ENCODE measurements around the gene GTF2H2.
"Not testable (repeated sequence)": the region's sequence is repeated elsewhere in the genome, so short reads cannot be mapped to it uniquely, and the experiment has no call there.

The GTF2H2 gene

DNA sequence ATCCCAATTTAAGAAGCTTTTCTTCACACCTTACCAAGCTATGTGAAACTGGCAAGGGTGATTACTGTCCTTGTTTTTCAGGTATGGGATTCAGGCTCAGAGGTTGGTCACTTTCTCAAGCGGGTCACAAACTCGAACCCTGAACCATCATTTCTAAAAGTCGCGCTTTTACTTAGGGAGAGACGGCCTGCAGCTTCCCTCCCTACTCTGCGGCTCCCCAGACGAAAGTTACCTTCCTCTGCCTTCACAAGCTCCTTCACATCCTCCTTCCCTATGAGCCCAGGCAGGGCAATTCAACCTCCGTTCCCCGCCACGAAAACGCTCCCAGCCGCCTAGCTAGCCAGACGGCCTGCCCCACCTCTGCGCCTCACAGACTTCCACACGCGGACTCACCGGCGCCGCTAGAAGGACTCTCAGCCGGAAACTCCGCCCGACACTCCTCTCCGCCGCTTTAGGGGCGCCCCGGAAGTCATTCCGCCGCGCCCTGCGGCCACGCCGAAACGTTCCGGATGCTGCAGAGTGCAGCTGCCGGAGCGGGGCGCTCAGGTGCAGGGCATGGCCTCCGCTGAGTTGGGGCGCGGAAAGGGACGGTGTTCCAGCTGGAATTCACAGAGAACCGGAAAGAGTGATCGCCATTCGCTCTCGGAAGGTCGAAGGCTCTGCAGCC, at the start of gene GTF2H2:
GTF2H2 (minus strand) TSS at position 415 of the 667 bp plus-strand sequence. CDS start 4,913 bp downstream, outside the sequence.
- DNase-seq (ENCODE audit: low read depth in 2 of 2), result not testable (repeated sequence)

DNA sequence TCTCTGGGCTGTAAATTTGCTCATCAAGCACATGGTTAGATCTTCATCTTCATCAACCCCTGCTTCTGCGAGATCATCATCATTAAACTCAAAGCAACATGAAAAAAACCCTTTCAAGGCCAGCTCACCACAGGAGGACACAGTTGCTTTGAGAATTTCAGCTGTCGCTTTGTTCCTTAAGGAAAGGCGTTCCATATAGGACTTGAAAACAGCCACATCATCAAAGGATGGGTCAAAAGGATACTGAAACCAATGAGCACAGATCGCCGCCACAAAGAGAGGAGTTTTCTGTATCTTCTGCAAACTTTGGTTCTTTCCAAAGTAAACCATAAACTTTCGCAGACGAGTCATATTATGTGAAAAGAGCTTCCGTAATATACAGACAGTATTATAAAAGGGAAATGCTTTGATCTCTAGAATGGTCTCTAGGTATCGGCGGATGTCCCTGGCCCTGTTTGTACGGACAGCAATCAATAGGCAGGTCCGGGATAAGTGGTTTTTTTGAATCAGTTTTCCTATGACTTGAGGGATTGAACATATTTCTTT, 42.3 kb upstream of the GTF2H2 start:
- DNase-seq (ENCODE audit: low read depth in 2 of 2), result not testable (repeated sequence)

DNA sequence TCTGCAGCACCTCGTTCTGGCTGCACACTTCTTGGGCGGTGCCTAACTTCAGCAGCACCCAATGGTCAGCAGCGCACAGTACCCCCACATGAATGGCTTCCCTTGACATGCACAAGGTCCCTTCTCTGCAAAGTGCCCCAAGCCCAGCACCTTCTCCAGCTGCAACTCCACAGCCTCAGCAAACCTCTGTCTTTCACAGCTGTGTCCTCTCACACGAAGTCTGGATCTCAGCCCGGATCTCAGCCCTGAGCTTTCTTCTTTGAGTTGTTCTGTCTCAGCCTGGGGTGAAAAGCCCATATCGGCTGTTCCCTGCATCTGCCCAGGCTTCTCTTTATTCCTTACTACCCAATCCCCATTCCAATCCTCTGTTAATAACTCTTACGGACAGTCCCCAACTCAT, 32.5 kb upstream of the GTF2H2 start:
- DNase-seq (ENCODE audit: low read depth in 2 of 2), result not testable (repeated sequence)

DNA sequence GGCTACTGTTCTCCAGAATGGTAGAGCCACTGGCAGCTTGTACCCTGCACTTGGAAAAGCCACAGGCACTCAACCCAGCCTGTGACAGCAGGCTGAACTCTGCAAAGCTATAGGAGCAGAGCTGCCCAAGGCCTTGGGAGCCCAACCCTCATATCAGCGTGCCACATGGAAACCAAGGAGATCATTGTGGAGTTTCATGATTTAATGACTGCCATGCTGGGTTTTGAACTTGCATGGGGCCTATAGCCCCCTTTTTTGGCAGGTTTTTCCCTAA, 30.4 kb upstream of the GTF2H2 start:
- not testable (repeated sequence) for DNase-seq (ENCODE audit: low read depth in 2 of 2)

- not testable (repeated sequence) for DNase-seq (ENCODE audit: low read depth in 2 of 2)
Observed at GRCh38 chr5:71097173-71097929, 29.9 kb upstream of the GTF2H2 start.

GRCh38 chr5:71089773-71090172, 22.3 kb upstream of the GTF2H2 start:
- not testable (repeated sequence) for DNase-seq (ENCODE audit: low read depth in 2 of 2)

DNA sequence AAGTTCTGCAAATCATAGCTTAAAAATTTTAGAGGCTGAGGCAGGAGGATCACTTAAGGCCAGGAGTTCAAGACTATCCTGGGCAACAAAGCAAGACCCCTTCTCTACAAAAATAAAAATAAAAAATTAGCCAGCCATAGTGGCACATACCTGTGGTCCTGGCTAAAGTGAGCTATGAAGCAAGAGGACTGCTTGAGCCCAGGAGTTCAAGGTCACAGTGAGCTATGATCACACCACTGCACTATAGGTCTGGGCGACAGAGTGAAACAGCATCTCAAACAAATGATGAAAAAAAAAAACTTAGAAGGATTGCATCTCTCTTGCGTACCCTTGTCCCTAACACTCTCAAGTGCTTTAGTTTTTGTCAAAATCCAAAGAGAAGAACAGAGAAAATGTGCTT, 21.3 kb upstream of the GTF2H2 start:
- not testable (repeated sequence) for DNase-seq (ENCODE audit: low read depth in 2 of 2)

GRCh38 chr5:71086145-71086544, 18.7 kb upstream of the GTF2H2 start:
- not testable (repeated sequence) for DNase-seq (ENCODE audit: low read depth in 2 of 2)

- DNase-seq (ENCODE audit: low read depth in 2 of 2), result not testable (repeated sequence)
Observed at GRCh38 chr5:71084280-71085063, 17.0 kb upstream of the GTF2H2 start.

- DNase-seq (ENCODE audit: low read depth in 2 of 2), result not testable (repeated sequence)
Observed at GRCh38 chr5:71082898-71083297, 15.4 kb upstream of the GTF2H2 start.

DNA sequence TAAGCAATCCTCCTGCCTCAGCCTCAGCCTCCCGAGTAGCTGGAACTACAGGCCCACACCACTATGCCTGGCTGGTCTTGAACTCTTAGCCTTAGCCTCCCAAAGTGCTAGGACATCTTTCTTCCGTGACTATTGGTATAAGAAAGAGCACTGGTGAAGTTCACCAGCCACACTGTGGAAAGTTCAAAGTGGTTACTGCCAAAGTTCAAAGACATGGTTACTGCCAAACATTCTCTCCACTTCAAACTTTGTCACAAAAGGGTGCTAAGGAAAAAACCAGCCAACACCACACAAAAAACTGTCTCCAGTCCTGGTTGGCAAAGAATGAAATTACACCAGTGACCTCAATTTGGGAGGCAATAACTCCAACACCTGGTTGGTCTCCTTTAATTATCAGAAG, 14.9 kb upstream of the GTF2H2 start:
- not testable (repeated sequence) for DNase-seq (ENCODE audit: low read depth in 2 of 2)

DNA sequence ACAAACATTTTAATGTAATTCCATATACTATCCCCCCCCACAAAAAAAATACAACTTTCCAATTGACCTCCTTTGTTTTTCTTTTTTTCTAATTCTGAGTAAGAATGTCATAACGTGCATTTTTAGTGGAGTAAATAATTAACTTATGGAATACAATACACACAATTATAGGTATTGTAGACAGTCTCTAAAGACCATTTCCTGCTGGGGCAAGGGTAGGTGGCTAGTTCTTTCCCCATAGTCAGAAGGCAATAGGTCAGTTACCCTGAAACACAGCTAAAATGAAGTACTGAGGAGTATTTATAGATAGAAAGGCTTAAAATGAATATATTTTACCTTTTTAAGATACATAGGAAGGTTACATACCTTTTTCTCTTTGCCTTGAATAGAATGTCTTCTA, 6.2 kb downstream of the GTF2H2 start:
- not testable (repeated sequence) for DNase-seq (ENCODE audit: low read depth in 2 of 2)

- not testable (repeated sequence) for DNase-seq (ENCODE audit: low read depth in 2 of 2)
Observed at GRCh38 chr5:71059426-71059825, 8.1 kb downstream of the GTF2H2 start.

- DNase-seq (ENCODE audit: low read depth in 2 of 2), result not testable (repeated sequence)
Observed at GRCh38 chr5:71044808-71045207, 22.7 kb downstream of the GTF2H2 start.

GRCh38 chr5:71044128-71044527, 23.3 kb downstream of the GTF2H2 start:
- DNase-seq (ENCODE audit: low read depth in 2 of 2), result not testable (repeated sequence)

DNA sequence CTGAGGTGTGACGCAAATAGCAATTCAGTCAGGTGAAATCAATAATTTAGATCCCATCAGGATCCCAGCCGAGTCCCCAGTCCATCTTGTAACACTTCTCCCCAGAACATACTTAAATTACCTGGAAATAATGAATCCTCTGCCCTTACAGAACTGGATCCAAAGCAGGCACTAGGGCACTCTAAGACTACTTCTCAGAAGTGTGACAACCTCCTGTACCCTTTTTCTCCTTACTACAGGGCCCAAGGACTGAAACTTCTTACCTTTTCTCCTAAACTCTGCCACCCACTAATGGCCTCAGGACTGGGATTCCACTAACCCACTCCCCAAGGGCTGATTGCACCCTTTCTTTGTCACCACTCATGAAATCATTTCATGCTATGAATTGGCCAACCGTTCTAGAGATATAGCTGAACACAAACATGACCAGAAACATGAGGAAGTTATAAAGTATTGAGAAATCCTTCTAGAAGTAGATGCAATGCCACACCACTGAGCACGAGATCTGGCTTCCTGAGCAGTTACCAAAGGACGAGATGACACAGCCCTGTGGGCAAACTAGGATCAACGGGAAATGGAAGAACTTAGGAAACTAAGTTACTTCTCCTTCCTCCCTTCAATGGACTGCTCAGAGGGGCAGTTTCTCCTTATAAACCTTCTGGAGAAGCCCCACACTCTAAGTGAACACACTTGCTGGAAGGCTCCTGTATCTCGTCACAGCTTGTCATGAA, 36.3 kb downstream of the GTF2H2 start:
- DNase-seq (ENCODE audit: low read depth in 2 of 2), result not testable (repeated sequence)

GRCh38 chr5:71025289-71025953, 42.1 kb downstream of the GTF2H2 start, which contains the start of gene NAIP:
Gene NAIP (minus strand): TSS chr5:71025339. CDS start chr5:71012915, 12,424 bp downstream.
- not testable (repeated sequence) for DNase-seq (ENCODE audit: low read depth in 2 of 2)

- not testable (repeated sequence) for DNase-seq (ENCODE audit: low read depth in 2 of 2)
Observed at GRCh38 chr5:71020643-71021042, 46.8 kb downstream of the GTF2H2 start.

DNA sequence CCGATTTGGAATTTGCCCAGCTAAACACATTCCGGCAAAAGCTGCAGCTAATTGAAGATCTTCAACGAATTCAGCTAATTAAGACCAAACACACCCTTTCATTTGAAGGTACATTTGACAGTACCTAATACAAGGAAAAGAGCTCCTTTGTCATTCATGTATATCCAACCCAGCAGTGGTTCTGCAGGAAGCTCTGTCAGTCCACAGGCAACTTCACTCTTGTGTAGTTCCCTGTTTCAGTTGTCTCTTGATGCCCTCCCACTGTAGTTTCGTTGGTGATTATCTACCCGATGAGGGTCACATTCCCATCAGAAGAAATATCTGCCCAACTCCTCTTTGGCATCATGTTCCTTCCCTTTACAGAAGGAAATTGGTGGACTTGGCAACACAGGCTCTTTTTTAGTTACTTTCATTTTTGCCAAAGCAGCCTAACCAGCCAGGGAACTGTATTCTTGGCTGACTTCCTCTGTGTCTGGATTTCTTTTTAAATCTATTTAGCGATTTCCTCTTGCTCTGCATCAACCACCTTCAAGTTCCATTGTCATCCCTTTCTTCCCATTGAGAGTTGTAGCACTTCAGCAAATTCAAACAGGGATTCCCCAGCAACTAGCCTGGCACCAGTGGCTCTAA, 49.0 kb downstream of the GTF2H2 start:
- not testable (repeated sequence) for DNase-seq (ENCODE audit: low read depth in 2 of 2)

DNA sequence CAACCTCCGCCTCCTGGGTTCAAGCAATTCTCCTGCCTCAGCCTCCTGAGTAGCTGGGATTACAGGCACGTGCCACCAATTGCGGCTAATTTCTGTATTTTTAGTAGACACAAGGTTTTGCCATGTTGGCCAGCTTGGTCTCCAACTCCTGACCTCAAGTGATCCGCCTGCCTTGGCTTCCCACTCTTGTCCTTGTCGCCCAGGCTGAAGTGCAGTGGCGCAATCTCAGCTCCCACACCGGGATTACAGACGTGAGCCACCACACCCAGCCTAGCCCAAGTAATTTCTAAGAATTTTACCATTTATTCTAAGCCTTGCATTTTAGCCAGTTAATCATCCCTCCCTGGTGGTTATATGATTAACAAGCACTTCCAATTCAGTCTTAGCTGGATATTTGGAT, 53.3 kb downstream of the GTF2H2 start:
- DNase-seq (ENCODE audit: low read depth in 2 of 2), result no peak
